Neural progenitor cell (in vitro differentiated cells): ENCODE measurements around the gene CDC14A. TPM values are rescaled to one million over a fixed set of nuclear protein-coding genes. Genes with fewer than 3 reads are reported as not detected.
A peak's percentile ranks its signal among the peaks of the same experiment; 100 is the strongest.

Experiments
- DNase-seq: peaks from one replicate; pipeline ENCODE4 v3.0.0-alpha.2; 2016; ENCODE audit warnings: low spot score
- H2AFZ ChIP-seq: fragments of 200-600 bp; sonication (generic); replicated peaks from 2 replicates; pipeline ENCODE4 v1.6.1; 2016; ENCODE audit warnings: antibody characterized with exemption
- H3F3A ChIP-seq: fragments of 200-600 bp; sonication (generic); 2 replicates; pipeline ENCODE4 v1.6.1; 2016; ENCODE audit warnings: antibody characterized with exemption, low read depth
- H3K27ac ChIP-seq: fragments of 200-600 bp; sonication (generic); 2 replicates; pipeline ENCODE4 v1.5.1; 2016; ENCODE audit warnings: mild to moderate bottlenecking
- H3K27me3 ChIP-seq: fragments of 200-600 bp; sonication (generic); 2 replicates; pipeline ENCODE4 v1.6.1; 2016; ENCODE audit warnings: mild to moderate bottlenecking, moderate library complexity
- H3K36me3 ChIP-seq: fragments of 200-600 bp; sonication (generic); 2 replicates; pipeline ENCODE4 v1.5.1; 2016
- H3K4me1 ChIP-seq: fragments of 200-600 bp; sonication (generic); 2 replicates; pipeline ENCODE4 v1.6.1; 2016; ENCODE audit warnings: mixed run types
- H3K4me2 ChIP-seq: fragments of 200-600 bp; sonication (generic); 2 replicates; pipeline ENCODE4 v1.6.1; 2016
- H3K4me3 ChIP-seq: fragments of 200-600 bp; sonication (generic); 2 replicates; pipeline ENCODE4 v1.5.1; 2016
- H3K79me2 ChIP-seq: fragments of 200-600 bp; sonication (generic); 2 replicates; pipeline ENCODE4 v1.6.1; 2016; ENCODE audit warnings: low read depth
- H3K9ac ChIP-seq: fragments of 200-600 bp; sonication (generic); 2 replicates; pipeline ENCODE4 v1.6.1; 2016
- H3K9me3 ChIP-seq: fragments of 200-600 bp; sonication (generic); 2 replicates; pipeline ENCODE4 v1.5.1; 2016; ENCODE audit warnings: low read depth
- H4K20me1 ChIP-seq: fragments of 200-600 bp; sonication (generic); 2 replicates; pipeline ENCODE4 v1.6.1; 2016; ENCODE audit warnings: low read depth
- H3K27ac Mint-ChIP-seq: 3 replicates; pipeline ENCODE4 v1.8.0; 2021; ENCODE audit warnings: mixed read lengths
- H3K27me3 Mint-ChIP-seq: 2 replicates; pipeline ENCODE4 v1.8.0; 2022; ENCODE audit warnings: low read depth, mild to moderate bottlenecking, inconsistent platforms, moderate library complexity, mixed read lengths; ENCODE audit not compliant: insufficient read depth
- H3K36me3 Mint-ChIP-seq: 3 replicates; pipeline ENCODE4 v1.8.0; 2021; ENCODE audit warnings: mixed read lengths
- H3K4me1 Mint-ChIP-seq: 3 replicates; pipeline ENCODE4 v1.8.0; 2021; ENCODE audit warnings: mixed read lengths
- H3K4me3 Mint-ChIP-seq: 3 replicates; pipeline ENCODE4 v1.8.0; 2021; ENCODE audit warnings: mild to moderate bottlenecking, moderate library complexity, mixed read lengths
- H3K9me3 Mint-ChIP-seq: 3 replicates; pipeline ENCODE4 v1.8.0; 2020; ENCODE audit warnings: mixed read lengths
- CTCF ChIP-seq: fragments of 200-600 bp; sonication (generic); IDR thresholded peaks from 2 replicates; pipeline ENCODE4 v1.5.1; 2017; ENCODE audit warnings: antibody characterized with exemption, mild to moderate bottlenecking
- EZH2 ChIP-seq: fragments of 200-600 bp; sonication (generic); IDR thresholded peaks from 2 replicates; pipeline ENCODE4 v1.6.1; 2017; ENCODE audit warnings: antibody characterized with exemption, mild to moderate bottlenecking, moderate library complexity
- EZH2phosphoT487 ChIP-seq: fragments of 200-600 bp; sonication (generic); IDR thresholded peaks from 2 replicates; pipeline ENCODE4 v1.6.1; 2017; ENCODE audit warnings: antibody characterized with exemption
- total RNA-seq: library from RNA; depleted of rRNA; stranded (reverse); fragments of >200 nt; gene quantifications from 2 replicates; pipeline ENCODE4 v1.2.3, GENCODE V29; 2015; ENCODE audit warnings: low replicate concordance

Gene CDC14A
- total RNA-seq, 1 donor from 2014 or later: 37.0 TPM

GRCh38 chr1:100305954-100306353, 46.4 kb upstream of the CDC14A start:
- no peak overlapping the region for H3K4me2 ChIP-seq
- peaks cover 20% of the 10 kb centered on the region for H3K4me1 ChIP-seq
- Mint-ChIP-seq H3K36me3 (no peaks in the 10 kb centered on the region), H3K4me1 (no peaks in the 10 kb centered on the region), H3K4me3 (no peak overlapping the region), H3K9me3 (peaks cover 5% of the 10 kb centered on the region), H3K27ac (no peak overlapping the region), H3K27me3 (peaks cover 3% of the 10 kb centered on the region)
- H3K36me3 ChIP-seq: peaks cover 4% of the 10 kb centered on the region
- TF ChIP-seq CTCF (no peak), EZH2phosphoT487 (no peak), EZH2 (no peak)
- H3K27ac ChIP-seq: no peak overlapping the region
- H2AFZ ChIP-seq: peak overlapping the region; percentile 15
- no peak overlapping the region for H3K4me3 ChIP-seq
- H3F3A ChIP-seq: peaks cover 14% of the 10 kb centered on the region
- no peaks in the 10 kb centered on the region for H3K9me3 ChIP-seq
- H3K9ac ChIP-seq: no peak overlapping the region
- no peak for DNase-seq
- H4K20me1 ChIP-seq: no peaks in the 10 kb centered on the region
- no peaks in the 10 kb centered on the region for H3K79me2 ChIP-seq
- no peaks in the 10 kb centered on the region for H3K27me3 ChIP-seq

- no peak overlapping the region for H3K4me2 ChIP-seq
- Mint-ChIP-seq H3K9me3 (peaks cover 5% of the 10 kb centered on the region), H3K27me3 (peaks cover 3% of the 10 kb centered on the region), H3K4me1 (no peaks in the 10 kb centered on the region), H3K4me3 (no peak overlapping the region), H3K27ac (no peak overlapping the region), H3K36me3 (no peaks in the 10 kb centered on the region)
- H2AFZ ChIP-seq: no peak overlapping the region
- no peaks in the 10 kb centered on the region for H3K79me2 ChIP-seq
- TF ChIP-seq CTCF (no peak), EZH2phosphoT487 (no peak), EZH2 (no peak)
- H3F3A ChIP-seq: peaks cover 5% of the 10 kb centered on the region
- H3K27me3 ChIP-seq: no peaks in the 10 kb centered on the region
- H3K36me3 ChIP-seq: peaks cover 4% of the 10 kb centered on the region
- H3K9me3 ChIP-seq: no peaks in the 10 kb centered on the region
- no peak overlapping the region for H3K4me3 ChIP-seq
- no peak overlapping the region for H3K9ac ChIP-seq
- DNase-seq: no peak
- peaks cover 11% of the 10 kb centered on the region for H3K4me1 ChIP-seq
- H4K20me1 ChIP-seq: no peaks in the 10 kb centered on the region
- no peak overlapping the region for H3K27ac ChIP-seq
Measured at GRCh38 chr1:100306735-100307313, 45.5 kb upstream of the CDC14A start.

GRCh38 chr1:100308777-100309176, 43.5 kb upstream of the CDC14A start:
- H4K20me1 ChIP-seq: no peaks in the 10 kb centered on the region
- Mint-ChIP-seq H3K27me3 (peaks cover 3% of the 10 kb centered on the region), H3K4me1 (no peaks in the 10 kb centered on the region), H3K4me3 (no peak overlapping the region), H3K27ac (no peak overlapping the region), H3K36me3 (no peaks in the 10 kb centered on the region), H3K9me3 (peaks cover 5% of the 10 kb centered on the region)
- no peaks in the 10 kb centered on the region for H3K27me3 ChIP-seq
- no peaks in the 10 kb centered on the region for H3K79me2 ChIP-seq
- H3K36me3 ChIP-seq: peaks cover 4% of the 10 kb centered on the region
- H3K4me1 ChIP-seq: peaks cover 19% of the 10 kb centered on the region
- no peak overlapping the region for H3K4me2 ChIP-seq
- TF ChIP-seq EZH2 (no peak), CTCF (no peak), EZH2phosphoT487 (no peak)
- H3K9ac ChIP-seq: no peak overlapping the region
- no peaks in the 10 kb centered on the region for H3F3A ChIP-seq
- DNase-seq: no peak
- no peak overlapping the region for H3K4me3 ChIP-seq
- H2AFZ ChIP-seq: no peak overlapping the region
- no peaks in the 10 kb centered on the region for H3K9me3 ChIP-seq
- H3K27ac ChIP-seq: no peak overlapping the region
